OCI-LY7 (cell line): ENCODE results near the gene ADAM33. TPM values are rescaled to one million over a fixed set of nuclear protein-coding genes. Genes with fewer than 3 reads are reported as not detected.

Experiments used
- BruUV-seq: library from RNA; stranded (reverse); fragments of 400-500 nt; replicated peaks from 2 replicates; lab custom pipeline; 2021; lab: Mats Ljungman, UMichigan
- CTCF ChIA-PET: fragments of 300-600 bp; sonication (Branson Sonifier 250); formaldehyde crosslinking; loops from one replicate; lab custom pipeline; 2022; ENCODE audit warnings: antibody characterized with exemption; ENCODE audit not compliant: unreplicated experiment; lab: Charles Lee
- POLR2A ChIA-PET: fragments of 300-600 bp; sonication (Branson Sonifier 250); formaldehyde crosslinking; loops from one replicate; lab custom pipeline; 2022; ENCODE audit warnings: antibody characterized with exemption; lab: Charles Lee
- DNase-seq: peaks from one replicate; pipeline ENCODE4 v3.0.0-alpha.2; 2015; ENCODE audit warnings: low spot score
- H2AFZ ChIP-seq: fragments of 200-600 bp; sonication (generic), shearing (Covaris generic); 2 replicates; pipeline ENCODE4 v1.6.1; 2014; ENCODE audit warnings: mild to moderate bottlenecking, antibody characterized with exemption, low read length, moderate library complexity
- H3K27ac ChIP-seq: fragments of 200-600 bp; sonication (generic); 2 replicates; pipeline ENCODE4 v1.5.1; 2014; ENCODE audit warnings: mixed run types, low read depth, mild to moderate bottlenecking, moderate library complexity, low read length, inconsistent platforms; ENCODE audit not compliant: poor library complexity, severe bottlenecking
- H3K36me3 ChIP-seq: fragments of 200-600 bp; sonication (generic); 2 replicates; pipeline ENCODE4 v1.6.1; 2014; ENCODE audit warnings: mild to moderate bottlenecking, antibody characterized with exemption, low read length, moderate library complexity, mixed read lengths; ENCODE audit not compliant: insufficient read depth
- H3K4me1 ChIP-seq: fragments of 200-600 bp; sonication (generic); 2 replicates; pipeline ENCODE4 v1.5.1; 2014; ENCODE audit warnings: mild to moderate bottlenecking, low read length; ENCODE audit not compliant: insufficient read depth, poor library complexity, severe bottlenecking
- H3K4me2 ChIP-seq: fragments of 200-600 bp; sonication (generic); 2 replicates; pipeline ENCODE4 v1.6.1; 2014; ENCODE audit warnings: mild to moderate bottlenecking, low read length
- H3K4me3 ChIP-seq: fragments of 200-600 bp; sonication (generic); 2 replicates; pipeline ENCODE4 v1.5.1; 2014; ENCODE audit warnings: mild to moderate bottlenecking, low read depth, low read length; ENCODE audit not compliant: poor library complexity, severe bottlenecking
- H3K79me2 ChIP-seq: fragments of 200-600 bp; sonication (generic); 2 replicates; pipeline ENCODE4 v1.6.1; 2016; ENCODE audit warnings: low read depth, mild to moderate bottlenecking, low read length, moderate library complexity, mixed read lengths; ENCODE audit not compliant: insufficient read depth
- H3K9me2 ChIP-seq: fragments of 200-600 bp; sonication (generic); 2 replicates; pipeline ENCODE4 v1.6.1; 2016; ENCODE audit warnings: mild to moderate bottlenecking, low read length, mixed read lengths; ENCODE audit not compliant: insufficient read depth
- H3K9me3 ChIP-seq: fragments of 200-600 bp; sonication (generic); 2 replicates; pipeline ENCODE4 v1.6.1; 2014; ENCODE audit warnings: mild to moderate bottlenecking, mixed run types, low read length, mixed read lengths
- H4K20me1 ChIP-seq: fragments of 200-600 bp; sonication (generic); 2 replicates; pipeline ENCODE4 v1.6.1; 2014; ENCODE audit warnings: mild to moderate bottlenecking, antibody characterized with exemption, low read length, moderate library complexity, mixed read lengths; ENCODE audit not compliant: insufficient read depth
- CTCF ChIP-seq: fragments of 200-600 bp; sonication (generic); conservative IDR thresholded peaks from 2 replicates; pipeline ENCODE4 v1.5.1; 2014; ENCODE audit warnings: mild to moderate bottlenecking, antibody characterized with exemption, low read length, moderate library complexity, mixed read lengths
- EZH2phosphoT487 ChIP-seq: fragments of 200-600 bp; sonication (generic); IDR thresholded peaks from 2 replicates; pipeline ENCODE4 v1.6.1; 2018; ENCODE audit warnings: low read depth, borderline replicate concordance, mild to moderate bottlenecking, mixed run types, antibody characterized with exemption, low read length, moderate library complexity, mixed read lengths
- intact Hi-C: fragments of 100-400 bp; cut with micrococcal nuclease; formaldehyde crosslinking; loops from one replicate; pipeline ENCODE4 v1.10.0; 2022; ENCODE audit not compliant: unreplicated experiment
- total RNA-seq, 2 experiments: library from RNA; depleted of rRNA in 1 of 2; stranded (reverse); fragments of >200 nt in 1 of 2; shearing (Covaris generic) in 1 of 2; gene quantifications; 2 replicates each; pipeline ENCODE4 v1.2.3, GENCODE V29; 2014 to 2022

ADAM33 gene
- total RNA-seq, 2 experiments from 2014 or later = not detected

- Histone ChIP-seq H3K4me3 (no peak overlapping the region), H3K79me2 (no peaks in the 10 kb centered on the region), H3K36me3 (no peaks in the 10 kb centered on the region), H2AFZ (no peak overlapping the region), H3K9me3 (no peaks in the 10 kb centered on the region), H3K27ac (no peak overlapping the region), H3K4me1 (no peaks in the 10 kb centered on the region), H3K4me2 (no peak overlapping the region), H4K20me1 (no peaks in the 10 kb centered on the region), H3K9me2 (no peaks in the 10 kb centered on the region)
- no peak for DNase-seq
- no TSS peak for BruUV-seq
- intact Hi-C loops = no loop called here
- POLR2A ChIA-PET = no interaction called here
- no peak for TF ChIP-seq CTCF
- TF ChIP-seq EZH2phosphoT487 = no peak
- CTCF ChIA-PET = no interaction called here
These were observed 984 bp downstream of the ADAM33 start for GRCh38 chr20:3680701-3681351.

GRCh38 chr20:3679749-3680700 is 1.8 kb downstream of the ADAM33 start:
- intact Hi-C loops = loop anchor here (5.0 kb wide), 1 partner anchor 177 kb away; no protein-coding TSS in a partner anchor
- H3K79me2 ChIP-seq = no peaks in the 10 kb centered on the region
- no peaks in the 10 kb centered on the region for H3K9me3 ChIP-seq
- no peaks in the 10 kb centered on the region for H4K20me1 ChIP-seq
- H3K9me2 ChIP-seq = no peaks in the 10 kb centered on the region
- TF ChIP-seq CTCF = no peak
- no peak for TF ChIP-seq EZH2phosphoT487
- BruUV-seq = no TSS peak
- no peak overlapping the region for H2AFZ ChIP-seq
- no peak for DNase-seq
- H3K4me1 ChIP-seq = no peaks in the 10 kb centered on the region
- no peak overlapping the region for H3K4me3 ChIP-seq
- no peaks in the 10 kb centered on the region for H3K36me3 ChIP-seq
- no peak overlapping the region for H3K4me2 ChIP-seq
- ChIA-PET POLR2A (no interaction called here), CTCF (no interaction called here)
- no peak overlapping the region for H3K27ac ChIP-seq
